Activated CD4-positive, CD25-positive, alpha-beta regulatory T cell treated with anti-CD3 and anti-CD28 coated beads, Interleukin-2, amount 50 U/mL, for 24 hours (primary cell): Measurements from ENCODE around the gene KLK1.
"Not testable (repeated sequence)": the region's sequence is repeated elsewhere in the genome, so short reads cannot be mapped to it uniquely, and the experiment has no call there.

Source experiments
- ATAC-seq, 2 donors: fragments of 150-1000 bp; cut with Tn5 transposase; one replicate each; pipeline ENCODE4 v1.10.0; 2021; ENCODE audit warnings: mild to moderate bottlenecking in 1 of 2, moderate library complexity in 1 of 2

KLK1 gene

DNA sequence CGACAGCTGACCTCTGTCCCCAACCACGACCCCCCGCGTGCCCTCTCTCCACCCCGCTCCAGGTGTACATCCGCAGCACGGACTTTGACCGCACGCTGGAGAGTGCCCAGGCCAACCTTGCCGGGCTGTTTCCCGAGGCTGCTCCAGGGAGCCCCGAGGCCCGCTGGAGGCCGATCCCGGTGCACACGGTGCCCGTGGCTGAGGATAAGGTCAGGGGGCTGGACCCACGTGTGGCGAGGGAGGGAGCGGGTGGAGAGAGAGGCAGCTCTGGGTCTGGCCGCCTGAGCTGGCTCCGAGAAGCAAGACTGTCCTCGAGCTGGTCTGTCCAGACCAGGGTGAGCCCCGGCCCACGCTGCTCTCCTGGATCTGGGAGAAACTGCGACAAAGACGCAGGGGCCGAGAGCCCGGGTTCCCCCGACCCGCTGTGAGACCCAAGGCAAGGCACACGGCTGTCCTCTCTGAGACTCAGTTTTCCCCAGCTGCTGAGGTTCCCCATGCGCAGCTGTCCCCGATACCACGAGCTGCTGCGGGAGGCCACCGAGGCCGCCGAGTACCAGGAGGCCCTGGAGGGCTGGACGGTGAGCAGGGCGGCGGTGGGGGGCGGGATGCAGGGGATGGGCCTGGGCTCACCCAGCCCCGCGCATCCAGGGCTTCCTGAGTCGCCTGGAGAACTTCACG, 31.9 kb downstream of the KLK1 start:
- no peak for ATAC-seq

DNA sequence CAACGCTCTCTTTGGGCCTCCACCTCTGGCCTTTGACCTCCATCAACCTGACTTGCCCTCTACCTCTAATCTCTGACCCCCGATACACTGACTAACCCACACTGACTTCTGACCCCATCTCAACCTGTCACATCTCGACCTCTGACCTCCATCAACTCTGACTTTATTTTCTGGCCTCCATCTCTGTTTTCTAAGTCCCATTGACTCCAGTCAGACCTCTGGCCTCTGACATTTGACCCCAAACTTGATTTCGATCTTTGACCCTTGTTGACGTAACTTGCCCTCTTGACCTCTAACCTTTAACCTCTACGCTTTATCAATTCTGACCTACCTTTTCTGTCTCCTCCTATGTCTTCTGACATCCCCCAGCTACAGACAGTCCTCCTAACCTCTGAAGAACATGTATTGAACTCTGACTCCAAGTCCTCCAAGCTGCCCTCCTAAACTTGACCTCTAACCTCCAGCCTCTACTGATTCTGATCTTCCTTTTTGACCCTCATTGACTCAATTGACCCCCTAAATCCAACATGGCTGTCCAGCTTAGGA, 32.6 kb downstream of the KLK1 start:
- no peak for ATAC-seq

DNA sequence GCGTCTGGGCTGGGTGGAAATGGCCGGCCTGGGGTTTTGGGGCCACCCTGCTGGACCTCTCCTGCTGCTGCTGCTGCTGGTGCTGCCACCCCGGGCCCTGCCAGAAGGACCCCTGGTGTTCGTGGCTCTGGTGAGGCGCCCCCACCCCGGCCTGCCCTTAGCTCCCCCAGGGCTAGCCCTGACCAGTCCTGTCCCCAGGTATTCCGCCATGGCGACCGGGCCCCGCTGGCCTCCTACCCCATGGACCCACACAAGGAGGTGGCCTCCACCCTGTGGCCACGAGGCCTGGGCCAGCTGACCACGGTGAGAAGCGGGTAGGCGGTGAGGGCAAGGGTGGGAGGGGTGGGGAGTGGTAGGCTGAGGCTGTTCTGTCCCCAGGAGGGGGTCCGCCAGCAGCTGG, 33.2 kb downstream of the KLK1 start, which contains the start of gene ACP4:
Gene ACP4 (plus strand): TSS at position 20 of the 400 bp plus-strand sequence. CDS start 0 bp downstream, at position 20.
- ATAC-seq = no peak

DNA sequence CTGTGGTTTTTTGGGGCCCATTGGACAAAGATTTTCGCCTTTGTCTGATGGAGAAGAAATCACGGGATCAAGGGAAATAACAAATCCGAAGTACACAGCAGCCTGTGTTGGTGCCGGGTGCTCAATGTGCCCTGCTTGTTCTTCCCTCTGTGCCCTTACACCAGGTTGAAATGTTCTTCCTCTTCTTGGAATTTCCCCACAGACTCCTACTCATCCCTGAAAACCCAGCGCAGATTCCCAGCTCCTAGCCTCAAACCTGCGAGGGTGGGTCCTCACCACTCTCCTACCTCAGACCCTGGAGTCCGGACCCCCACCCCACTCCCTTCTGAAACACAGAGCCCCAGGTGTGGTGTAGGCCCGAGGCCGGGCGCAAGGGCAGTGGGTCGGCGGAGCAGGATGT, 38.3 kb downstream of the KLK1 start:
- no peak for ATAC-seq

DNA sequence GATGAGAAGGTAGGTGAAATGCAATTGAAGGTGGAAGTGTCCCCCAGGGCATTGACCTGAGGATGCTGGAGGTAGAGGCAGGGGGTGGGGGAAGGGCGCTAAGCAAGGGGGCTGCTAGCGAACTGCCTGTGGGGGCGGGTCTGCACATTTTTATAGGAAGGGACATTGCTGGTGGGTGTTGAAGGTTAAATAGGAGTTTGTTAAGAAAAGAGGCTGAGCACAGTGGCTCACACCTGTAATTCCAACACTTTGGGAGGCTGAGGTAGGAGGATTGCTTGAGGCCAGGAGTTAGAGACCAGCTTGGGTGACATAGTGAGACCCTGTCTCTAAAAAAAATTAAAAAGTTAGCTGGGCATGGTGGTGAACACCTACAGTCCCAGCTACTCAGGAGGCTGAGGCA, 38.9 kb downstream of the KLK1 start:
- no peak for ATAC-seq

DNA sequence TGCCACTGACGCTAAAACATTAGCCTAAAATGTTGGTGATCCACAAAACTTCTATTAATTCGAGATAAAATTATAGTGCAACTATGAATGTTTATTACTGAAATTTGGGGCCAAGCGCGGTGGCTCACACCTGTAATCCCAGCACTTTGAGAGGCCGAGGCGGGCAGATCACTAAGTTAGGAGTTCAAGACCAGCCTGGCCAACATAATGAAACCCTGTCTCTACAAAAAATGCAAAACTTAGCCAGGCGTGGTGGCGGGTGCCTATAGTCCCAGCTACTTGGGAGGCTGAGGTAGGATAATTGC, 39.8 kb downstream of the KLK1 start:
- ATAC-seq = not testable (repeated sequence)

DNA sequence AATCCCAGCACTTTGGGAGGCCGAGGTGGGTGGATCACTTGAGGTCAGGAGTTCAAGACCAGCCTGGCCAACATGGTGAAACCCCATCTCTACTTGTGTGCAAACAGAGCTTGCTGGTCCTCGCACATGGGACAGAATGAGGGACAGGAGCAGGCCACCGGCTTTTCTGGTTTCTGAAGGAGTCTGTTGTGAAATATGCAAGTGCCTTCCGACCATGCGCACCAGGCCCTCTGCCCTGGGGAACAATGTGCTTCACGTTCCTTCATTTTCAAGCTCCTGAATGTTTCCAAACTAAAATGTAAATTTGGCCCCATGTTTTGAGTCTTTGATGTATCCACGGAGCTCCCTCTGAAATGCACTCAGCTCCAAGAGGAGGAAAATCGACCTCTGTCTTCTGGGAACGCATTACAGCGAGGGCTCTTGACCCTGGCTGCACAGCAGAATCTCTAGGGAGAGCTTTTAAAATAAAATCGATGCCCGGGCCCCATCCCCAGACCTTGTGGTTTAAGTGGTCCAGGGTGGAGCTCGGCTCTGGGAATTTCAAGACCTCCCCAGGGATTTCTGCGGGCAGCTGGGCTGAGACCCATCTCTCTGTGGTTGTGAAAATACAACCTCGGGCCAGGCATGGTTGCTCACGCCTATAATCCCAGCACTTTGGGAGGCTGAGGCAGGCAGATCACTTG, 42.7 kb downstream of the KLK1 start:
- no peak for ATAC-seq

DNA sequence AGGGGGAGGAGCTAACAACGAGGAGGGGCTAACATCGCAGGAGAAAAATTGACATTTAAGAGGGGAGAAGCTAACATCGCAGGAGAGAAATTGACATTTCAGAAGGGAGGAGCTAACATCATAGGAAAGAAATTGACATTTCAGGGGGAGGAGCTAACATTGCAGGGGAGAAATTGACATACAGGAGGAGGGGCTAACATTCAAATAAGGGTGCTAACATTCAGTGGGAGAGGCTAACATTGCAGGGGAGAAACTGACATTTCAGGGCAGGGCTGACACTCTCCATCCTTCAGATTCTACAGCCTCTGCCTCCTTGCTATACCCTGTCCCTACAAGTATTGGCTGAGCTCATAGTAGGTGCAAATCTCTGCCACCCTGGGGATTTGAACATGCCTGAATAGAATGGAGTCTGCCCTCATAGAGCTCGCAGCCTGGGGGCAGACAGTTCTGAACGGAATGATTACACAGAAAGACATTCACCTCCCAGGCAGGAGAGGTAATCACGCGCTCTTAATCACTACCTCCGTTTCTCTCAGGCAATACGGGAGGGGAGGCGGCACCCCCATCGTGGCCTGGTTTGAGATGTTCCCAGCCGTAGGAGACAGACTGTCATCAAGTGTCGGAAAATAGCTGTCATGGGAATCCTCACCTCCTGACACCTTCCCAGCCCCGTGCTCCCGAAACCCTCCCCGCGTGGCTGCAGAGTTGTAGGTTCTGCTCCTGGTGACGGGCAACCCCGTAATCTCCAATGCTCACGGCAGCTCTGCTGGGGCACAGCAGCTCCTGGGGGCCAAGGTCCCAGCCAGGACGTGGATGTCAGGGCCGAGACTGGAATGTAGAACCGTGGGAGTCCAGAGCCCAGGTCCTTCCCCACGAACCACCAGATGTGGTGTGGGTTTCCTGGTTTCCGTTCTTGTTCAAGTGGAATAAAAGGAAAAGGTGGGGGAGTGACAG, 43.8 kb downstream of the KLK1 start:
- no peak for ATAC-seq

DNA sequence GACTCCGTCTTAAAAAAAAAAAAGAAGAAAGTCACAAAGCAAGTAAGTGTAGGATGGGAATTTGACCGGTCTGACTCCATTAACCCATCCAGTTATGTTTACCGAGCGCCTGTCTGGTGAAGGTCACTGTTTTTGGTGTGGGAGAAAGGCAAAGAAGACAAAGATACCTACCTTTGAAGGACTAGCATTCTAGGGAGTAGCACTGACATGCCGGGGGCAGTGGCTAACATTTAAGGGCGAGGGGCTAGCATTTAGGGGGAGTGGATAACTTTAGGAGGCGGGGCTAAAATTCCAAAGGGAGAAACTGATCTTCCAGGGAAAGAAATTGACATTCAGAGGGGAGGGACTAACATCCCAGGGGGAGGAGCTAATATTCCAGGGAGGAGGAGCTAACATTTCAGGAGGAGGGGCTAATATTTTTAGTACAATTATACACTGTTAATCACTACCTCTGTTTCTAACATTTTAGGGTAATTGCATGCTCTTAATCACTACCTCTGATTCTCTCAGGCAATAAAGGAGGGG, 44.6 kb downstream of the KLK1 start:
- no peak for ATAC-seq

DNA sequence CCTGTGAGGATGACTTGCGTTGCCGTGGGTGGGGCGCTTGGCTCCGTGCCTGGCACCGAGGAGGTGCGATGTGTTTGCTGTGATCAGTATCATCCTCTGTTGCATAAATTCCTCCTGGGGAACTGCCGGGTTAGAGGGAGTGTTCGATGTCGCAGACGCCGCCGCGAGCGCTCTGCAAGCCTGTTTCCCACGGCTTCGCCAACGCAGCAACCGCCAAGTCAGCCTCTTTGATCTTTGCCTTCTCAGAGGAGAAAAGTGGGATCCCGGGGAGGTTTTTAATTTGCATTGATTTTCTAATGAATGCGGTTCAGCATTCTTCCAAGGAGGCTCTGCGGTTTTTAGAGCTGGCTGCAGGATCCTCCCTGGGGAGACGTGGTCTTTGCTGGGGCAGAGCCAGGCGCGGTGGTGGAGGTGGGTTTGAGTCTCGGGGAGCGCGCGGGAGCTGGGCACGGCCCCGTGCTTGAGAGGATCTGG, 45.7 kb downstream of the KLK1 start:
- no peak for ATAC-seq

DNA sequence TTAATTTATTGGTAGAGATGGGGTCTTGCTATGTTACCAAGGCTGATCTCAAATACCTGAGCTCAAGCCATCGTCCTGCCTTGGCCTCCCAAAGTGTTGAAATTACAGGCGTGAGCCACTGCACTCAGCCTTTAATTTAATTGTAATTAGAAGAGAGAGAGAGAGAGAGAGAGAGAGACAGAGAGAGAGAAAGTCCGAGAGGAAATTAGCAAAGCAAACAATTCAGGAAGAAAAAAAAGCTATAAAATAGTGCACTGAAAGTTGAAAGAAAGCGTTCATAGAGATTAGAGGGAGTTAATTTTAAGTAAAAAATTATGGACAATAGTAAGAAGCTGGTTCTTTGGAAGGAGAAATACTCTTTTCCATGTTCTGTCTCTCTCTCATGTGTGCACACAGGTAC, 46.3 kb downstream of the KLK1 start:
- ATAC-seq = no peak

DNA sequence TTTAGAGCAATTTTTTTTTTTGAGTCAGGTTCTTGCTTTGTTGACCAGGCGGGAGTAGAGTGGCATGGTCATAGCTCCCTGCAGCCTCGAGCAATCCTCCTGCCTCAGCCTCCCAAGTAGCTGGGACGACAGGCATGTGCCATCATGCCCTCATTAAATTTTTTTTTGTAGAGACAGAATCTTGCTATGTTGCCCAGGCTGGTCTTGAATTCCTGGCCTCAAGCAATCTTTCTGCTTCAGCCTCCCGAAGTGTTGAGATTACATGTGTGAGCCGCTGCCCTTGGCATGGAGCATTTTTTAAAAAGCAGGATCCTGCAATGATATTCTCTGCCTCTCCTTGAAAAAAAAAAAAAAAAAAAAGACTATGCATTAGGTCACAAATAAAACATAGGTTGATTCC, 47.5 kb downstream of the KLK1 start:
- ATAC-seq = no peak

DNA sequence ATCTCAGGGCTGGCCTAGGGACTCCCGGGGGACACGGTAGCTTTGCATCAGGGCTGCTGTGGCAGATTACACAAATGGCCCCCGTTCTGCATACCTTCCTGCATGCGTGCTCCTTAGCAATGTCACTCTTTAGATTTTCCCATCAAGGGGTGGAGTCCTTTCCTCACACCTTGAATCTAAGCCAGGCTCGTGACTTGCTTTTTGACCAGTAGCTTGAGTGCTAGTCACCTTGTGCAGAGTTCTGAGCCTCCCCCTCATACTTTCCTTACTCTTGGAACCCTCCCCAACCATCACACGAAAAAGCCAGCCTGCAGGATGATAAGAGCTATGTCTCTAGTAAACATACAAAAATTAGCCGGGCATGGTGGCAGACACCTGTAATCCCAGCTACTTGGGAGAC, 50.1 kb downstream of the KLK1 start:
- not testable (repeated sequence) for ATAC-seq

DNA sequence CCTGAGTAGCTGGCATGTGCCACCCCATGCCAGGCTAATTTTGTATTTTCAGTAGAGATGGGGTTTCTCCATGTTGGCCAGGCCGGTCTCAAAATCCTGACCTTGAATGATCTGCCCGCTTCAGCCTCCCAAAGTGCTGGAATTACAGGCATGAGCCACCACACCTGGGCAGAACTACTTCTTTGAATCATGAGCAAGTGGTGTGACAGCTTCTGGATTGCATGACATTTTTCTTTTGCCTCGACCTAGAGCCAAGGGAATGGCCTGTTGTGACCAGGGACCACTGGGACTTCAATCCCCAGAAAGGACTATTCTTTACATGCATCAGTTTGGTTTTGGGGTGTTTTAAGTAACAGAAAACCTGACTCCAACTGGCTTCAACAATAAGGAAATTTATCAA, 50.7 kb downstream of the KLK1 start:
- not testable (repeated sequence) for ATAC-seq

DNA sequence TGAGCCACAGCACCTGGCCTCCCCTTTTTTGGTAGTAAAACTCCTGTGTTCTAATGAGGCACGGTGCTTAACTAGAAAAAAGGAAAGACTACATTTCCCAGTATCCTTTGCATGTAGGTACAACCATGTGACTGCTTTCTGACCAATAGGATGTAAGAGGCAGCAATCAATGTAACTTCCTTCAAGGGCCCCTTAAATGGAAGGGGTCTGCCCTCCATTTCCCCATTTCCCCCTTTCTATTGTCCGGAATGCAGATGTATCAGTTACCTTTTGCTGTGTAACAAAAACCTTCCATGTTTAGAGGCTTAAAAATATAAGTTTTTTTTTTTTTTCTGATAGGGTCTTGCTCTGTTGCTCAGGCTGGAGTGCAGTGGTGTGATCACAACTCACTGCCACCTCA, 51.1 kb downstream of the KLK1 start:
- no peak for ATAC-seq

DNA sequence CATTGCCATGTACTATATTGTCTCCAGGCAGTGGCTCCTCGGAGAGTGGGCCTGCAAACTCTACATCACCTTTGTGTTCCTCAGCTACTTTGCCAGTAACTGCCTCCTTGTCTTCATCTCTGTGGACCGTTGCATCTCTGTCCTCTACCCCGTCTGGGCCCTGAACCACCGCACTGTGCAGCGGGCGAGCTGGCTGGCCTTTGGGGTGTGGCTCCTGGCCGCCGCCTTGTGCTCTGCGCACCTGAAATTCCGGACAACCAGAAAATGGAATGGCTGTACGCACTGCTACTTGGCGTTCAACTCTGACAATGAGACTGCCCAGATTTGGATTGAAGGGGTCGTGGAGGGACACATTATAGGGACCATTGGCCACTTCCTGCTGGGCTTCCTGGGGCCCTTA, 52.7 kb downstream of the KLK1 start:
- no peak for ATAC-seq

DNA sequence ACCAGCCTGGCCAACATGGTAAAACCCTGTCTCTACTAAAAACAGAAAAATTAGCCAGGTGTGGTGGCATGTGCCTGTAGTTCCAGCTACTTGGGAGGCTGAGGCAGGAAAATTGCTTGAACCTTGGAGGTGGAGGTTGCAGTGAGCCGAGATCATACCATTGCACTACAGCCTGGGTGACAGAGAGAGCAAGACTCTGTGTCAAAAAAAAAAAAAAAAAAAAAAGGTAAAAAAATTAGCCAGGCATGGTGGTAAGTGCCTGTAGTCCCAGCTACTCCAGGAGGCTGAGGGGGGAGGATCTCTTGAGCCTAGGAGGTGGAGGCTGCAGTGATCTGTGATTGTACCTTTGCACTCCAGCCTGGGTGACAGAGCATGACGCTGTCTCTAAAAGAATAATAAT, 53.4 kb downstream of the KLK1 start, which contains the start of gene GPR32:
Gene GPR32 (plus strand): TSS at position 301 of the 400 bp plus-strand sequence. CDS start 137 bp downstream, outside the sequence.
- not testable (repeated sequence) for ATAC-seq
